ENCODE data around the gene WDR54. TPM values are rescaled to one million over a fixed set of nuclear protein-coding genes. Genes with fewer than 3 reads are reported as not detected.

The WDR54 gene
- total RNA-seq, 1 donor from 2014 or later, result 26.9 TPM

DNA sequence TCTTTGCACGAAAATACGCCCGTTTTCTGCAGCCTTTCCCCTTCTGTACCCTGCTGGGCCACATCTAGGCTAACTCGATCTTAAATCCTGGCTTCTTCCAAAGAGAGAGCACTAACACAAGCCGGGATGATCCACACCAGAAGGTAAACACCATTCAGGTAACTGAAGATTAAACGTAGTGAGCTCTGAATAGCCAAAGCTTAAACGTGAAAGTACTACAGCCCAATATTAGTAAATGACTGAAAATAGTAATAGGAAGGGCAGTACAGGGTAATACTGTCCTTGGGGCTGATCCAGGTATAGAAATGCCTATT is 51.4 kb downstream of the WDR54 start:
- FAIRE-seq, result no peak
- TF ChIP-seq, protein P1, sequence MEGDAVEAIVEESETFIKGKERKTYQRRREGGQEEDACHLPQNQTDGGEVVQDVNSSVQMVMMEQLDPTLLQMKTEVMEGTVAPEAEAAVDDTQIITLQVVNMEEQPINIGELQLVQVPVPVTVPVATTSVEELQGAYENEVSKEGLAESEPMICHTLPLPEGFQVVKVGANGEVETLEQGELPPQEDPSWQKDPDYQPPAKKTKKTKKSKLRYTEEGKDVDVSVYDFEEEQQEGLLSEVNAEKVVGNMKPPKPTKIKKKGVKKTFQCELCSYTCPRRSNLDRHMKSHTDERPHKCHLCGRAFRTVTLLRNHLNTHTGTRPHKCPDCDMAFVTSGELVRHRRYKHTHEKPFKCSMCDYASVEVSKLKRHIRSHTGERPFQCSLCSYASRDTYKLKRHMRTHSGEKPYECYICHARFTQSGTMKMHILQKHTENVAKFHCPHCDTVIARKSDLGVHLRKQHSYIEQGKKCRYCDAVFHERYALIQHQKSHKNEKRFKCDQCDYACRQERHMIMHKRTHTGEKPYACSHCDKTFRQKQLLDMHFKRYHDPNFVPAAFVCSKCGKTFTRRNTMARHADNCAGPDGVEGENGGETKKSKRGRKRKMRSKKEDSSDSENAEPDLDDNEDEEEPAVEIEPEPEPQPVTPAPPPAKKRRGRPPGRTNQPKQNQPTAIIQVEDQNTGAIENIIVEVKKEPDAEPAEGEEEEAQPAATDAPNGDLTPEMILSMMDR (IDR thresholded peaks at IDR 0.05; ENCODE audit: insufficient read depth, low read length, severe bottlenecking), result no peak
- Histone ChIP-seq H3K27me3 (ENCODE audit: control insufficient read depth, insufficient read depth, low read length) (no peaks in the 10 kb centered on the region), H3K36me3 (ENCODE audit: control insufficient read depth, insufficient read depth, low read length) (peaks cover 6% of the 10 kb centered on the region), H3K4me3 (ENCODE audit: low read depth, low read length) (peak overlapping the region; percentile 84)
- DNase-seq (ENCODE audit: low read depth), result peak; percentile 10

DNA sequence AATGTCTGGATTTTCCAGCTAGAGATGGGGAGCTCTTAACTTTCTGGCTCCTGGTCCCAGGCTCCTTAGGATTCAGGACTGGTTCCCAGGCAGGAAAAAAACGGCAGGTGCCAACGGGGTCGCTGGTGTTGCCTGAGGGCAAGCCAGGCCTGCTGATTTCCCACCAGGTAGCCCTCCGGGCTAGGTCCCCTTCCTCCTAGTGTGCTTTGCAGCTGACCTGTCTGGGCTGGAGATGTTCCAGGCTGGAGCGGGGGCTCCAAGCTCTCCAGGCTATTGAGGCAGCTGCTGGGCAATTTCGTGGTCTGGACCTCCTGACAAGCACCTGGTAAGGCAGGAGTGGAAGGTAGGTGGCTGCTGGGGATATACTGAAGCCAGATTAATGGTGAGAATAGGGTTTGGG is 53.0 kb downstream of the WDR54 start:
- no peak overlapping the region for H3K4me3 ChIP-seq (ENCODE audit: low read depth, low read length)
- DNase-seq (ENCODE audit: low read depth), result no peak
- TF ChIP-seq, protein P1 (IDR thresholded peaks at IDR 0.05; ENCODE audit: insufficient read depth, low read length, severe bottlenecking), result no peak
- H3K36me3 ChIP-seq (ENCODE audit: control insufficient read depth, insufficient read depth, low read length), result peaks cover 6% of the 10 kb centered on the region
- FAIRE-seq, result no peak
- H3K27me3 ChIP-seq (ENCODE audit: control insufficient read depth, insufficient read depth, low read length), result no peaks in the 10 kb centered on the region

DNA sequence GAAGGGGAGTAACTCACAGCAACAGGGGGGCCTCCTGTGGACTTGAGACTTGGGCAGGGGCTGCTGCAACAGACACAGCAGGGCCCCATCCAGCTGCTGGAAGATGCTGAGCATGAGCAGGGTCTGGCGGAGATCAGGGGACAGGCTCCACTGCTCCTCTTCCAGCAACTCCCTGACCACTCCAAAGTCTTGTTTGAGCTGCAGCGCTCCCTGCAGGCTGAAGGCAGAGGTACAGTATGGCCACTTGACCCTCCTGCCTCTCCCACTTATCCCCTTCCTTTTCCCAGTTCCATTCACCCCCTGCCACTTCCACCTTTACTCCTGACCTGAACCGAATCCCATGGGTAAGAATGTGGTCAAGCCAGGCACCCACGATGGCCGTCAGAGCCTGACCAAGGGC is 53.4 kb downstream of the WDR54 start:
- no peak overlapping the region for H3K4me3 ChIP-seq (ENCODE audit: low read depth, low read length)
- peaks cover 6% of the 10 kb centered on the region for H3K36me3 ChIP-seq (ENCODE audit: control insufficient read depth, insufficient read depth, low read length)
- H3K27me3 ChIP-seq (ENCODE audit: control insufficient read depth, insufficient read depth, low read length), result no peaks in the 10 kb centered on the region
- TF ChIP-seq, protein P1 (IDR thresholded peaks at IDR 0.05; ENCODE audit: insufficient read depth, low read length, severe bottlenecking), result peak; percentile 44
- FAIRE-seq (no peak), DNase-seq (ENCODE audit: low read depth) (no peak)

Other genes starting within 250 kb of the WDR54 start
- gene MOB1A, start 242.9 kb upstream of the WDR54 start, total RNA-seq, result 71.1 and 80.1 TPM in 2 replicates
- gene MTHFD2, start 223.1 kb upstream of the WDR54 start, total RNA-seq, result 305 and 333 TPM in 2 replicates
- under 0.01 and 0.90 TPM in 2 replicates for gene SLC4A5, start 78.3 kb upstream of the WDR54 start, total RNA-seq
- 65.8 and 79.8 TPM in 2 replicates for gene DCTN1, start 41.4 kb upstream of the WDR54 start, total RNA-seq
- gene C2orf81, start 111 bp upstream of the WDR54 start, total RNA-seq, result 0.26 TPM in 2 replicates
- gene RTKN, start 20.2 kb downstream of the WDR54 start, total RNA-seq, result 22.1 and 24.1 TPM in 2 replicates
- gene INO80B, start 33.4 kb downstream of the WDR54 start, total RNA-seq, result 13.7 and 26.6 TPM in 2 replicates
- gene WBP1, start 36.7 kb downstream of the WDR54 start, total RNA-seq, result 31.1 and 50.3 TPM in 2 replicates
- gene MOGS, start 43.7 kb downstream of the WDR54 start, total RNA-seq, result 49.5 and 50.6 TPM in 2 replicates
- 45.6 and 57.9 TPM in 2 replicates for gene MRPL53, start 51.0 kb downstream of the WDR54 start, total RNA-seq
- 12.1 and 12.8 TPM in 2 replicates for gene CCDC142, start 61.3 kb downstream of the WDR54 start, total RNA-seq
- gene TTC31, start 61.4 kb downstream of the WDR54 start, total RNA-seq, result 5.8 and 6.8 TPM in 2 replicates
- 0.53 and 0.77 TPM in 2 replicates for gene LBX2, start 77.9 kb downstream of the WDR54 start, total RNA-seq
- 35.5 and 41.5 TPM in 2 replicates for gene PCGF1, start 86.0 kb downstream of the WDR54 start, total RNA-seq
- gene TLX2, start 92.7 kb downstream of the WDR54 start, total RNA-seq, result not detected in 2 replicates
- gene DQX1, start 104.5 kb downstream of the WDR54 start, total RNA-seq, result 1.6 and 5.6 TPM in 2 replicates
- gene AUP1, start 108.0 kb downstream of the WDR54 start, total RNA-seq, result 176 and 198 TPM in 2 replicates
- gene HTRA2, start 108.2 kb downstream of the WDR54 start, total RNA-seq, result 29.1 and 67.7 TPM in 2 replicates
- gene LOXL3, start 132.2 kb downstream of the WDR54 start, total RNA-seq, result 0.13 and 0.53 TPM in 2 replicates
- gene DOK1, start 133.0 kb downstream of the WDR54 start, total RNA-seq, result 0.51 and 1.1 TPM in 2 replicates
- 0.53 and 1.0 TPM in 2 replicates for gene M1AP, start 226.6 kb downstream of the WDR54 start, total RNA-seq
- 3.2 and 5.1 TPM in 2 replicates for gene SEMA4F, start 232.5 kb downstream of the WDR54 start, total RNA-seq

Measured in bronchial epithelial cell (primary cell).